Vagina (tissue), 2 donors: ENCODE results near the gene C16orf54.

Source experiments
- CTCF ChIP-seq, 3 experiments: fragments of 450-650 bp in 2 of 3; fragments of 200-600 bp in 1 of 3; sonication (generic) in 1 of 3; IDR thresholded peaks; one replicate each; pipeline ENCODE4 v1.5.1; 2017 to 2019; ENCODE audit warnings: antibody characterized with exemption in 3 of 3, mild to moderate bottlenecking in 2 of 3, moderate library complexity in 2 of 3
- POLR2A ChIP-seq, 2 donors: fragments of 450-650 bp; IDR thresholded peaks; one replicate each; pipeline ENCODE4 v1.6.1; 2017; ENCODE audit warnings: antibody characterized with exemption in 2 of 2, mild to moderate bottlenecking in 2 of 2, moderate library complexity in 2 of 2
- POLR2AphosphoS5 ChIP-seq, 2 donors: sonication (generic); formaldehyde crosslinking; IDR thresholded peaks; one replicate each; pipeline ENCODE4 v1.9.0; 2017; ENCODE audit warnings: antibody characterized with exemption in 2 of 2, mild to moderate bottlenecking in 2 of 2, low read depth in 1 of 2; ENCODE audit not compliant: insufficient read depth in 1 of 2

- no peak for TF ChIP-seq POLR2A (IDR thresholded peaks at IDR 0.05)
- TF ChIP-seq CTCF (IDR thresholded peaks at IDR 0.05): no peak
- no peak for TF ChIP-seq POLR2AphosphoS5 (IDR thresholded peaks at IDR 0.05; ENCODE audit: insufficient read depth in 1 of 2, low read depth in 1 of 2)
Measured at GRCh38 chr16:29743827-29744531, 1.8 kb downstream of the C16orf54 start.
